ENCODE data around the gene SCGN. TPM values are rescaled to one million over a fixed set of nuclear protein-coding genes. Genes with fewer than 3 reads are reported as not detected.

The SCGN gene
- polyA plus RNA-seq, 2 of the 4 experiments (the other 2 are of a cell fraction) = 0.13 to 0.17 TPM

GRCh38 chr6:25686856-25687255 lies 34.8 kb downstream of the SCGN start:
- POLR2A ChIA-PET = no interaction called here

GRCh38 chr6:25689966-25690365 lies 38.0 kb downstream of the SCGN start:
- DNase-seq (ENCODE audit: low read depth in 1 of 2, low spot score in 1 of 2) (no peak), FAIRE-seq (no peak), ATAC-seq (no peak)
- no peak overlapping the region for H3K27ac ChIP-seq
- H3K4me1 ChIP-seq = peaks cover 28% of the 10 kb centered on the region
- TF ChIP-seq BCL3 (IDR thresholded peaks at IDR 0.05) = no peak
- TF ChIP-seq HDAC2 (IDR thresholded peaks at IDR 0.05) = no peak
- TF ChIP-seq USF2 (IDR thresholded peaks at IDR 0.05) = no peak
- TF ChIP-seq POLR2AphosphoS2 (conservative IDR thresholded peaks at IDR 0.05; ENCODE audit: low read length) = no peak
- no peak for TF ChIP-seq CHD4 (IDR thresholded peaks at IDR 0.05; ENCODE audit: borderline replicate concordance)
- no peak for TF ChIP-seq CTCF (IDR thresholded peaks at IDR 0.05)
- TF ChIP-seq CBX2 (IDR thresholded peaks at IDR 0.05; ENCODE audit: borderline replicate concordance, low read depth) = no peak
- CTCF ChIA-PET = interaction anchor here (1.0 to 1.2 kb wide), 2 partner anchors 10 to 77 kb away, joined by 3 read pairs; no protein-coding TSS in a partner anchor
- no peak overlapping the region for H3K4me2 ChIP-seq
- H3K4me3 ChIP-seq = no peak overlapping the region
- no peaks in the 10 kb centered on the region for H3K9me3 ChIP-seq
- WGBS (ENCODE audit: missing lambda C conversion rate) = 16% methylated on average over 1 of the region's 1 CpG
- POLR2A ChIA-PET = no interaction called here

More at GRCh38 chr6:25686856-25687255, 34.8 kb downstream of the SCGN start:
- no peaks in the 10 kb centered on the region for H3K4me1 ChIP-seq
- CTCF ChIA-PET = no interaction called here
- no peak overlapping the region for H3K27ac ChIP-seq
- ATAC-seq (no peak), DNase-seq (ENCODE audit: low read depth in 1 of 2, low spot score in 1 of 2) (no peak), FAIRE-seq (no peak)
- H3K4me3 ChIP-seq = no peak overlapping the region
- no peaks in the 10 kb centered on the region for H3K9me3 ChIP-seq
- TF ChIP-seq CHD4 (IDR thresholded peaks at IDR 0.05; ENCODE audit: borderline replicate concordance) = no peak
- no peak for TF ChIP-seq MYC (IDR thresholded peaks at IDR 0.05; ENCODE audit: borderline replicate concordance, low read length)
- no peak for TF ChIP-seq CHD2 (IDR thresholded peaks at IDR 0.05; ENCODE audit: low read length, partially characterized antibody)
- TF ChIP-seq HOXB5 (CRISPR knock-in tag; IDR thresholded peaks at IDR 0.05) = no peak
- TF ChIP-seq HDAC2 (IDR thresholded peaks at IDR 0.05) = no peak
- TF ChIP-seq CTCF (IDR thresholded peaks at IDR 0.05) = no peak
- no peak for TF ChIP-seq KDM5A (IDR thresholded peaks at IDR 0.05)
- no peak for TF ChIP-seq RAD21 (conservative IDR thresholded peaks at IDR 0.05 in 1 of 2, IDR thresholded peaks at IDR 0.05 in 1 of 2)
- TF ChIP-seq RFX5 (IDR thresholded peaks at IDR 0.05) = no peak
- TF ChIP-seq HEYL (CRISPR knock-in tag; IDR thresholded peaks at IDR 0.05) = no peak
- no peak overlapping the region for H3K4me2 ChIP-seq

- TF ChIP-seq CHD2 (IDR thresholded peaks at IDR 0.05; ENCODE audit: low read length, partially characterized antibody) (no peak), ELK1 (IDR thresholded peaks at IDR 0.05; ENCODE audit: low read depth, low read length) (no peak), HDAC2 (IDR thresholded peaks at IDR 0.05) (no peak)
- POLR2A ChIA-PET = no interaction called here
- 94% methylated on average over 3 of the region's 3 CpGs for WGBS (ENCODE audit: missing lambda C conversion rate)
- no peak for ATAC-seq
- no peak for FAIRE-seq
- peaks cover 35% of the 10 kb centered on the region for H3K4me1 ChIP-seq
- peak overlapping the region; percentile 47 to 64; a peak in 3 of 6 replicates for H3K27ac ChIP-seq
- no peak overlapping the region for H3K4me3 ChIP-seq
- no peaks in the 10 kb centered on the region for H3K9me3 ChIP-seq
- CTCF ChIA-PET = interaction anchor here (1.0 kb wide), 1 partner anchor 34 kb away, joined by 4 read pairs; no protein-coding TSS in a partner anchor
- H3K4me2 ChIP-seq = peak overlapping the region; percentile 51; the same call in 1 of the 3 replicates
- DNase-seq (ENCODE audit: low read depth in 1 of 2, low spot score in 1 of 2) = no peak
Measured at GRCh38 chr6:25691894-25692293, 39.9 kb downstream of the SCGN start.
